HEK293 (cell line): Measurements from ENCODE around the gene JAZF1.

Source experiments
- BCL11B ChIP-seq: fragments of 450-650 bp; formaldehyde crosslinking; IDR thresholded peaks from 2 replicates; pipeline ENCODE4 v1.5.1; 2016; ENCODE audit warnings: low read depth, missing biosample characterization, missing genetic modification characterization
- CTCF ChIP-seq: fragments of 450-650 bp; formaldehyde crosslinking; IDR thresholded peaks from 2 replicates; pipeline ENCODE4 v1.5.1; 2016; ENCODE audit warnings: missing biosample characterization, missing genetic modification characterization
- INSM2 ChIP-seq: fragments of 450-650 bp; formaldehyde crosslinking; IDR thresholded peaks from 2 replicates; pipeline ENCODE4 v1.5.1; 2016; ENCODE audit warnings: missing biosample characterization, missing genetic modification characterization
- REST ChIP-seq: fragments of 450-650 bp; formaldehyde crosslinking; IDR thresholded peaks from 2 replicates; pipeline ENCODE4 v1.5.1; 2016; ENCODE audit warnings: missing biosample characterization, missing genetic modification characterization
- YY1 ChIP-seq: fragments of 450-650 bp; formaldehyde crosslinking; IDR thresholded peaks from 2 replicates; pipeline ENCODE4 v1.5.1; 2018; ENCODE audit warnings: missing biosample characterization, missing genetic modification characterization
- ZNF18 ChIP-seq: fragments of 450-650 bp; formaldehyde crosslinking; IDR thresholded peaks from 2 replicates; pipeline ENCODE4 v1.5.1; 2016; ENCODE audit warnings: missing biosample characterization, missing genetic modification characterization
- ZNF24 ChIP-seq: fragments of 450-650 bp; formaldehyde crosslinking; IDR thresholded peaks from 2 replicates; pipeline ENCODE4 v1.5.1; 2016; ENCODE audit warnings: missing biosample characterization, missing genetic modification characterization
- ZNF311 ChIP-seq: fragments of 450-650 bp; formaldehyde crosslinking; IDR thresholded peaks from 2 replicates; pipeline ENCODE4 v1.5.1; 2017; ENCODE audit warnings: missing biosample characterization, missing genetic modification characterization, borderline replicate concordance
- ZNF48 ChIP-seq: fragments of 450-650 bp; formaldehyde crosslinking; IDR thresholded peaks from 2 replicates; pipeline ENCODE4 v1.5.1; 2016; ENCODE audit warnings: missing biosample characterization, missing genetic modification characterization
- ZNF596 ChIP-seq: fragments of 450-650 bp; IDR thresholded peaks from 2 replicates; pipeline ENCODE4 v1.5.0; 2018; ENCODE audit warnings: missing biosample characterization, mild to moderate bottlenecking, missing genetic modification characterization, moderate library complexity
- ZNF639 ChIP-seq: fragments of 450-650 bp; formaldehyde crosslinking; IDR thresholded peaks from 2 replicates; pipeline ENCODE4 v1.5.1; 2016; ENCODE audit warnings: missing biosample characterization, missing genetic modification characterization
- ZNF658 ChIP-seq: fragments of 450-650 bp; formaldehyde crosslinking; IDR thresholded peaks from 2 replicates; pipeline ENCODE4; 2016; ENCODE audit warnings: missing biosample characterization, missing genetic modification characterization

GRCh38 chr7:27866256-27866655 lies 314.3 kb downstream of the JAZF1 start:
- TF ChIP-seq CTCF (no peak), ZNF24 (tag by site-specific recombination) (no peak), ZNF18 (tag by site-specific recombination) (no peak), REST (tag by site-specific recombination) (no peak), ZNF596 (no peak), YY1 (no peak), INSM2 (tag by site-specific recombination) (no peak), ZNF311 (no peak), BCL11B (tag by site-specific recombination) (no peak), ZNF48 (tag by site-specific recombination) (no peak), ZNF658 (tag by site-specific recombination) (no peak), ZNF639 (tag by site-specific recombination) (no peak)
